Vagina (tissue), 2 donors: ENCODE measurements around the gene PFDN1.

Experiments
- CTCF ChIP-seq, 3 experiments: fragments of 450-650 bp in 2 of 3; fragments of 200-600 bp in 1 of 3; sonication (generic) in 1 of 3; IDR thresholded peaks; one replicate each; pipeline ENCODE4 v1.5.1; 2017 to 2019; ENCODE audit warnings: antibody characterized with exemption in 3 of 3, mild to moderate bottlenecking in 2 of 3, moderate library complexity in 2 of 3
- POLR2AphosphoS5 ChIP-seq, 2 donors: sonication (generic); formaldehyde crosslinking; IDR thresholded peaks; one replicate each; pipeline ENCODE4 v1.9.0; 2017; ENCODE audit warnings: antibody characterized with exemption in 2 of 2, mild to moderate bottlenecking in 2 of 2, low read depth in 1 of 2; ENCODE audit not compliant: insufficient read depth in 1 of 2

DNA sequence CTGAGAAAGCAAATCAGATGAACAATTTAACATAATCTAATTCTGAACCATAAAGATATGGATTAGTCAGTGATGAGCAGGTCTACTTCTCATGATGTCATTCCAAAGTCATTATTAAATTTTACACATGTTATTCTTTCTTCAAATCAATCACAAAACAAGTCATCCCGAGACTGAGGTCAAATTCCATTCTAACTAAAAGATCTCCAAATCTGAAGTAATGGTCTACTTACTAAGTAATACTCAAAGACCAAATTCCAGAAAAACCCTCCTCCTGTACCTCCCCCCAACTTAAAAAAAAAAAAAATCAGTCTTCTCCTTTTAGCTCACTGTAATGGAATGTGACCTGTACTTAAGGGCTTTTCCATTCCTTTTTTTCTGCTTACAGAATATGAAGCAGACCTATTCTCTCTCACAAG is 4.7 kb downstream of the PFDN1 start:
- no peak for TF ChIP-seq CTCF (IDR thresholded peaks at IDR 0.05)
- TF ChIP-seq POLR2AphosphoS5 (IDR thresholded peaks at IDR 0.05; ENCODE audit: insufficient read depth in 1 of 2, low read depth in 1 of 2): no peak
